Measurements from ENCODE around the gene KLK2. TPM values are rescaled to one million over a fixed set of nuclear protein-coding genes. Genes with fewer than 3 reads are reported as not detected.

KLK2 gene
- polyA plus RNA-seq, 3 donors: not detected

- no peak overlapping the region for H3K4me3 ChIP-seq (replicated peaks in 1 of 3; ENCODE audit: low read depth in 2 of 3, low read length in 3 of 3)
- no peak overlapping the region for H3K27ac ChIP-seq (ENCODE audit: low read depth in 1 of 2, low read length in 2 of 2)
- no peak for TF ChIP-seq CTCF (IDR thresholded peaks at IDR 0.05)
- H3K27me3 Mint-ChIP-seq (ENCODE audit: low read depth in 3 of 3): peaks cover 13 to 32% (median 16%) of the 10 kb centered on the region in 3 donors
- no peaks in the 10 kb centered on the region for H3K9me3 ChIP-seq (replicated peaks in 1 of 2; ENCODE audit: control insufficient read depth in 1 of 2, insufficient read depth in 1 of 2, low read length in 2 of 2)
- no peak for DNase-seq
- peaks cover 4 to 12% (median 6%) of the 10 kb centered on the region in 7 donors for H3K9me3 Mint-ChIP-seq
- no peak overlapping the region for H3K27ac Mint-ChIP-seq
- intact Hi-C loops (cut with micrococcal nuclease): no loop called here
- H3K36me3 Mint-ChIP-seq: no peaks in the 10 kb centered on the region
- H3K79me2 ChIP-seq (ENCODE audit: insufficient read depth, low read length): no peaks in the 10 kb centered on the region
- H3K4me1 Mint-ChIP-seq: no peaks in the 10 kb centered on the region
- H3K36me3 ChIP-seq (replicated peaks in 1 of 2; ENCODE audit: control insufficient read depth in 1 of 2, insufficient read depth in 2 of 2, low read length in 2 of 2): no peaks in the 10 kb centered on the region
- 65% methylated on average over 7 of the region's 8 CpGs for WGBS (ENCODE audit: insufficient coverage)
- no peaks in the 10 kb centered on the region for H3K4me1 ChIP-seq (ENCODE audit: control insufficient read depth in 1 of 2, insufficient read depth in 2 of 2, low read length in 2 of 2)
- no peak overlapping the region for H3K9ac ChIP-seq (ENCODE audit: insufficient read depth, low read length, poor library complexity, severe bottlenecking)
- H3K27me3 ChIP-seq (ENCODE audit: control insufficient read depth in 2 of 2, insufficient read depth in 2 of 2, low read length in 2 of 2): no peaks in the 10 kb centered on the region
- no peak overlapping the region for H2AFZ ChIP-seq (ENCODE audit: insufficient read depth, low read depth, low read length, poor library complexity, severe bottlenecking)
- H3K4me3 Mint-ChIP-seq: no peak overlapping the region
- H3K4me2 ChIP-seq (replicated peaks; ENCODE audit: extremely low read depth, low read length, poor library complexity, severe bottlenecking): no peak overlapping the region
- no peaks in the 10 kb centered on the region for H4K20me1 ChIP-seq (ENCODE audit: insufficient read depth, low read length)
These were observed 28.8 kb upstream of the KLK2 start for GRCh38 chr19:50844296-50844935.

DNA sequence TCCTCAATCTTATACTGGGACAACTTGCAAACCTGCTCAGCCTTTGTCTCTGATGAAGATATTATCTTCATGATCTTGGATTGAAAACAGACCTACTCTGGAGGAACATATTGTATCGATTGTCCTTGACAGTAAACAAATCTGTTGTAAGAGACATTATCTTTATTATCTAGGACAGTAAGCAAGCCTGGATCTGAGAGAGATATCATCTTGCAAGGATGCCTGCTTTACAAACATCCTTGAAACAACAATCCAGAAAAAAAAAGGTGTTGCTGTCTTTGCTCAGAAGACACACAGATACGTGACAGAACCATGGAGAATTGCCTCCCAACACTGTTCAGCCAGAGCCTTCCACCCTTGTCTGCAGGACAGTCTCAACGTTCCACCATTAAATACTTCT lies 22.5 kb upstream of the KLK2 start:
- Histone ChIP-seq H2AFZ (ENCODE audit: insufficient read depth, low read depth, low read length, poor library complexity, severe bottlenecking) (no peak overlapping the region), H3K27ac (ENCODE audit: low read depth in 1 of 2, low read length in 2 of 2) (no peak overlapping the region), H3K27me3 (ENCODE audit: control insufficient read depth in 2 of 2, insufficient read depth in 2 of 2, low read length in 2 of 2) (peaks cover 0 to under 1% of the 10 kb centered on the region in 2 donors), H3K79me2 (ENCODE audit: insufficient read depth, low read length) (no peaks in the 10 kb centered on the region), H3K9ac (ENCODE audit: insufficient read depth, low read length, poor library complexity, severe bottlenecking) (no peak overlapping the region), H4K20me1 (ENCODE audit: insufficient read depth, low read length) (no peaks in the 10 kb centered on the region), H3K4me2 (replicated peaks; ENCODE audit: extremely low read depth, low read length, poor library complexity, severe bottlenecking) (no peak overlapping the region), H3K36me3 (replicated peaks in 1 of 2; ENCODE audit: control insufficient read depth in 1 of 2, insufficient read depth in 2 of 2, low read length in 2 of 2) (no peaks in the 10 kb centered on the region), H3K4me3 (replicated peaks in 1 of 3; ENCODE audit: low read depth in 2 of 3, low read length in 3 of 3) (no peak overlapping the region), H3K9me3 (replicated peaks in 1 of 2; ENCODE audit: control insufficient read depth in 1 of 2, insufficient read depth in 1 of 2, low read length in 2 of 2) (no peaks in the 10 kb centered on the region), H3K4me1 (ENCODE audit: control insufficient read depth in 1 of 2, insufficient read depth in 2 of 2, low read length in 2 of 2) (no peaks in the 10 kb centered on the region)
- Mint-ChIP-seq H3K27ac (no peak overlapping the region), H3K4me1 (no peaks in the 10 kb centered on the region), H3K4me3 (no peak overlapping the region), H3K27me3 (ENCODE audit: low read depth in 3 of 3) (peaks cover 5 to 31% (median 13%) of the 10 kb centered on the region in 3 donors), H3K9me3 (no peaks in the 10 kb centered on the region), H3K36me3 (no peaks in the 10 kb centered on the region)
- DNase-seq: no peak
- WGBS (ENCODE audit: insufficient coverage): 76% methylated on average over 2 of the region's 3 CpGs
- TF ChIP-seq CTCF (IDR thresholded peaks at IDR 0.05): no peak
- intact Hi-C loops (cut with micrococcal nuclease): no loop called here

Measured in CD14-positive monocyte (primary cell).